NCI-H1694 (cell line): ENCODE measurements around the gene TUSC1.
"Not testable (repeated sequence)": the region's sequence is repeated elsewhere in the genome, so short reads cannot be mapped to it uniquely, and the experiment has no call there.

ENCODE experiments used
- DNase-seq: peaks from one replicate; lab custom pipeline; 2025; lab: John Stamatoyannopoulos, UW

Gene TUSC1

GRCh38 chr9:25678147-25678666 lies at the start of gene TUSC1:
Gene TUSC1 (minus strand): TSS chr9:25678444. CDS start chr9:25678312, 132 bp downstream.
- peak; percentile 62 for DNase-seq

DNA sequence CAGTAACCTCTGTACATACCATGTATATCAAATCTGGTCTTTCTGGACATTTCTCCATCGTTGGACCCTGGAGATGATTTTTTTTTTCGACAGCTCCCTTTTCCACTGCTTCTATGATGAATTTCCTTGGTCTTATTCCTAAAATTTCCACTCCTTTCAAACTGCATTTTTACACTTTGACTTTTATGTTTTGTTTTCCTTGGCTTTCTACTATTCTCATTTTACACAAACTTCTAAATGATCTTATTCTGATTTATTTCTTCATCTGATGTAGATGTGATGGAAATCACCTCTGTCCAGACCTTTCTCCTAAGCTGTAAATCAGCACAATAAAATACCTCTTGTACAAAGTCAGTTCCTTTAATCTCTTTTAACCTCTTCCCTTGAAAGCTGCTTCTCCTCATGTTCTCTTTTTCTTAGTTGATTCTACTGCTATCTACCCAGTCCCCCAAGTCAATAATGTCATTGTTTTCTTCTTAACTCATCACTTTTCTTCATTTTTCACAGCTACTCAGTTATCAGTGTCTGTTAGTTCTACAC lies 48.7 kb upstream of the TUSC1 start:
- DNase-seq = no peak

- no peak for DNase-seq
Observed at GRCh38 chr9:25724424-25724823, 46.2 kb upstream of the TUSC1 start.

DNA sequence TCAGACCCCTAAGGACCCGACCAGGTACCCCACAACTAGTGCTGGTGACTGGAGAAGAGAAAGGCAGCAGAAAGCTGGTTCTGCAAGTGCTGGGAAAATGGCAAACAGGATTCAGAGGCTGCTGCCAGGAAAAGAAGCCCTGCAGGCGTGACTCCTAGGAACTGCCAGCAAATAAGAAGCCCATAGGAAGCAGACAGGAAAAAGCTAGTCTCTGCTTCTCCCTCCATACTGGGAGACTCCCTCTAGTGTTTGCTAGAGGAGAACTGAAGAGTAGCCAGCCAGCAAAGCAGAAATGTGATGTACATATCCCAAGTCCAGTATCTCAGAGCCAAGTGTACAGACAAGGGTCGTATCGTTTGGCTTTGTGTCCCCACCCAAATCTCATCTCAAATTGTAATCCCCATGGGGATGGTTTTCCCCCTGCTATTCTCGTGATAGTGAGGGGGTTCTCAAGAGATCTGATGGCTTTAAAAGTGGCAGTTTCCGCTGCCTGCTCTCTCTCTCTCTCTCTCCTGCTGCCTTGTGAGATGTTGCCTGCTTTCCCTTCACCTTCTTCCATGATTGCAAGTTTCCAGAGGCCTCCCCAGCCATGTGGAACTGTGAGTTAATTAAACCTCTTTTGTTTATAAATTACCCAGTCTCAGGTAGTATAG lies 38.1 kb upstream of the TUSC1 start:
- DNase-seq = peak; percentile 12

GRCh38 chr9:25709941-25710340 lies 31.7 kb upstream of the TUSC1 start:
- DNase-seq = no peak

DNA sequence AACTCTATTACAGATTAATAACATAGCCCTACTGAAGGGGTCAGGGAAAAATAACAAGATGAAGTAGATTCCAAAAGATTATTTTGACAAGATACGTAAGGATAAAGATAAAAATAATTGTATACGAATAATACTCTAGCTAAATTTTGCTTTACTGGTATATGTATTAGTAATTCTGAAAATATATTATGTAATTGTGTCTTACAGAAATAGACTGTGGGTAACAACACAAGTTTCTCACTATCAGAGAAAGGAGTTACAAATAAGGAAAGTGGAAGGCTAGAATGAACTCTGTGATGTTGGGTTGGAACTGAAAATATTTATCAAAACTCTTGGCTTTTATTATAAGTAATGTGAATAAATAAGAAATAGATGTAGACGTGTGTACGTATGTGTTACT lies 26.6 kb upstream of the TUSC1 start:
- DNase-seq = no peak

- no peak for DNase-seq
Observed at GRCh38 chr9:25703701-25704357, 25.6 kb upstream of the TUSC1 start.

GRCh38 chr9:25702536-25702935 lies 24.3 kb upstream of the TUSC1 start:
- DNase-seq = no peak

DNA sequence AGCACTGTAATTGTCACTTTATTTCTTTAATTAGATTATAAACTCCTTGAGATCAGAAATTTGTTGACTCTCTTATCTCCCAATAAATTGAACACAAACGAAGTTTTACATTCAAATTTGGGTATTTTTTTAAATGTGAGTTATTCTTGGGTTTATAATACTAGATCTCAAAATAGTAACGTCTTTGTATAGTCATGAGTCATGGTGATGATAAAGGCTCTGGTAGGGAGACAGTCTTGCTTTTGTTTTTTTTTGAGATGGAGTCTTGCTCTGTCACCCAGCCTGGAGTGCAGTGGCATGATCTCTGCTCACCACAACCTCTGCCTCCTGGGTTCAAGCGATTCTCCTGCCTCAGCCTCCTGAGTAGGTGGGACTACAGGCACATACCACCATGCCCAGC lies 22.7 kb upstream of the TUSC1 start:
- DNase-seq = not testable (repeated sequence)

GRCh38 chr9:25700430-25700829 lies 22.2 kb upstream of the TUSC1 start:
- DNase-seq = no peak

GRCh38 chr9:25691786-25692185 lies 13.5 kb upstream of the TUSC1 start:
- no peak for DNase-seq

- DNase-seq = no peak
Observed at GRCh38 chr9:25684321-25684720, 6.1 kb upstream of the TUSC1 start.

GRCh38 chr9:25681266-25681665 lies 3.0 kb upstream of the TUSC1 start:
- no peak for DNase-seq

DNA sequence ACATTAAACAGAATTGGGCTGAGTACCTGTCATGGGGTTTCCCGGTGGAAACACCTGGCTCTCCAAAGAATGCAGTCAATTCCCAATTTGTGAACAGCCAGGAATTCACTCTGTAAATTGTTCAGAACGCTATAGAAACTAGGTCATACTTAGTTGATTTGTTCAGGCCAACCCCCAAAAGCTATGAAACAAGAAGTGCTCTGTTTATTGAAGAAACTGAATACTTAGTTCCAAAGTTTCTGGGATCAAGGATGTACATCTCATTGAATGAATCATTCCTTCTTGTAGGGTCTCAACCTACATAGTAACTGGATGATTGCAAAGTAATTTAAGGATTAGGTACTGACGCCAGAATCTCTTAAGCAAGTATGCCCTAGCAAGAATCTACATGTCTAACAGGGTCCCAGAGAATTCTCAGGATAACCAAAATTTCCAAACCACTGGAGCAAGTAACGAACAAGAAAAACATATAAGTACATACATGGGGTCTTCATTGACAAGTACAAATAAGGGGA lies 659 bp upstream of the TUSC1 start:
- DNase-seq = no peak

DNA sequence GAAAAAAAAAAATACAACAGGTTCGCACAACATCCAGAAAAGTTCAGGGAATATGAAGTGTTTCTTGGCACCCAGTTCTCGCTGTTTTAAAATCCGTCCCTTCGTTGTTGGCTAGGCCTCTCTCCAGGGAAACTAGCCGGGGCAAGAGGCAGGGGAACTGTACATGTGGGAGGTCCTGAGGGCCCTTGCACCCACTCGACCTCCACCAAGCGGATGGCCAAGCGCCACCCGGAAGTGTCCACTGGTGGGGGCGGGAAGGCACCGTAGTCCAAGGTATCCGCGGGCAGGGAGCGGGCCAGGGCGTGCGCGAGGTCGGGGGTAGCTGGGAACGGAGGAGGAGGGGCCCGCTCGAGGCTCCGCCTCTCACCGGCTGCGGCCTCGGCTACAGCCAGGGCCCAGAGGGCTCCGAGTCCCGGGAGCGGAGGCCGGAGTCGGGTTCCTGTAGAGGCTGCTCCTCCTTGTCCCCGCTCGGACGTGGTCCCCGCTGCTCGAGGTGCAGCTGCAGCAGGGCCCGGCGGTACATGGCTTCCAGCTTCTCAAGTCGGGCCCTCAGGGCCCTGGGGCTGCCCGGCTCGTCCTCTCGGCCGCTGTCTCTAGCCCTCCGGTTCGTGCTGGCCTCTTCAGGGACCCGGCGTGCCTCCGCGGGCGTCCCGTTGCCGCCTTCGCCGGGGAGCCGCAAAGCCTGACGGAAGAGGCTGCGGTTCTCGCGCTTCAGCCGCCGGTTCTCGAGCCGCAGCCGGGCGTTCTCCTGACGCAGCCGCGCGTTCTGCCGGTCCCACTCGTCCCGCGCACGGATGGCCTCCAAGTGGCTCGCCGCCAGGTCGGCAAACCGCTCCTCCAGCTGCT lies 720 bp downstream of the TUSC1 start:
- peak; percentile 3 for DNase-seq

GRCh38 chr9:25675858-25676257 lies 2.4 kb downstream of the TUSC1 start:
- DNase-seq = not testable (repeated sequence)

DNA sequence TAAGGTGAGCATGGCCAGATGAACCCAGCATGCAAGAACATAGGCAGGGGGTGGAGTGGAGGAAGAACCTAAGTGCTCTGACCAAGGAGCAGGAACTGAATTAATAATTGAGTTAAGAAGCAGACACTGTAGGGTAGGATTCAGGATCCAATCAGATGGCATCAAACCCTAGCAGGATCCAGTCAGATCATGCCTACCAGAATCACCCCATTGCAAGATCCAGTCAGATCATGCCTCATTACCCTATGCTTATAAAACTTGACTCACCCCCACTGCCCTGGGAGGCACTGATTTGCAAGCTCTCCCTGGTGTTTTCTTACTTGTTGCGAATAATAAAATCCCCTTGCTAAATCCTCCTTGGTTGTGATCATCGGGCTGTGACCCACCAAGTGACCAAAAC lies 19.7 kb downstream of the TUSC1 start:
- DNase-seq = no peak

- DNase-seq = no peak
Observed at GRCh38 chr9:25654417-25654816, 23.8 kb downstream of the TUSC1 start.

DNA sequence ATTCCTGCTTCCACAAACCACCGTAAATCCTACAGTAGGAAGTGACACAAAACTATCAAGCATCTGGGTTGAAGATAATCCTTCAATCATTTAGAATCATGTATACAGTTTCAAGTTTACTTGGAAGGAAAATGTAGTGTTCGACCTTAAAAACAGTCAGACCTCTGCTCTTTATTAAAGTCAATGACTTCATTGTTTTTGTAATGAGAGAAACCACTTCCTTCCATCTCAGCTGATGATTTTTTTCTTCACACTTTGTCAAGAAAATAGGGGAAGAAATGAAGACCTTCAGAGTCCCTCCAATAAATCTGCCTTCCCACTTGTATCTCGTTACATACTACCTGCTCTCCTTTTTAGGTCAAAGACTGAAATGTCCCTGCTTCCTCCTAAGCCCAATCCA lies 30.1 kb downstream of the TUSC1 start:
- DNase-seq = no peak

- no peak for DNase-seq
Observed at GRCh38 chr9:25636026-25636425, 42.2 kb downstream of the TUSC1 start.

GRCh38 chr9:25629231-25629630 lies 49.0 kb downstream of the TUSC1 start:
- no peak for DNase-seq
